ENCODE measurements around the gene L1CAM. TPM values are rescaled to one million over a fixed set of nuclear protein-coding genes. Genes with fewer than 3 reads are reported as not detected.

L1CAM gene
- total RNA-seq, 1 experiment from 2014 or later: 0.30 TPM

DNA sequence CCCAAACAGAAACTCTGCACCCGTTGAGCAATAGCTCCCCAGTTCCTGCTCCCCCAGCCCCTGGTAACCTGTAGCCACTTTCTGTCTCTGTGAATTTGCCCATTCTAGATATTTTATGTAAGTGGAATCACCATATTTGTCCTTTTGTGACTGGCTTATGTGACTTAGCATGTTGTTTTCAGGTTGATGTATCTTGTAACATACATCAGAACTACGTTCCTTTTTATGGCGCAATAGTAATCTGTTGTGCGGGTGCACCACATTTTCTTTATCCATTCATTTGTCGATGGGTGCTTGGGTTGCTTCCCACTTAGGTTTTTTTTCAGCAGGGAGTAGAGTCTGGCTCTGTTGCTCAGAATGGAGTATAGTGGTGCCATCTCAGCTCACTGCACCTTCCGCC, 49.1 kb downstream of the L1CAM start:
- no peaks in the 10 kb centered on the region for H3K9me3 ChIP-seq
- no peak overlapping the region for H3K4me3 ChIP-seq
- H3K27me3 ChIP-seq: no peaks in the 10 kb centered on the region
- no peaks in the 10 kb centered on the region for H3K36me3 ChIP-seq
- DNase-seq: no peak

DNA sequence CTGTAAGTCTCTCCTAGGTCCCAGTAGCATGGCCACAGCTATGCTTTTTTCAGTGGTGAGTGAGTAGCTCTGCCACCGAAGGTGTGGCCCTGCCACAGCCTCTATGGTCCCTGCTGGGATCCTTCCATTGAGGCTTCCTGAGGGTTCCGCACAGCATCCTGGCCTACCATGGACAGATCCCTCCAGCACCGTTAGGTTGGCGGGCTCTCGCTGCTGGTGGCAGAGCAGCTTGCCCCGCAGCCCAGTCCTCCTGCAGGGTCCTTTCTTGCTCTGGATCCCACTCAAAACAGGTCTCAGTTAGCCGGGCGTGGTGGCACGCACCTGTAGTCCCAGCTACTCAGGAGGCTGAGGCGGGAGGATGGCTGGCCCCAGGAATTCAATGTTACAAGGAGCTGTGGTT, 53.2 kb downstream of the L1CAM start:
- DNase-seq: no peak
- Histone ChIP-seq H3K27me3 (peaks cover 13% of the 10 kb centered on the region; the same call in 1 of the 2 replicates), H3K9me3 (no peaks in the 10 kb centered on the region), H3K4me3 (no peak overlapping the region), H3K36me3 (no peaks in the 10 kb centered on the region)

DNA sequence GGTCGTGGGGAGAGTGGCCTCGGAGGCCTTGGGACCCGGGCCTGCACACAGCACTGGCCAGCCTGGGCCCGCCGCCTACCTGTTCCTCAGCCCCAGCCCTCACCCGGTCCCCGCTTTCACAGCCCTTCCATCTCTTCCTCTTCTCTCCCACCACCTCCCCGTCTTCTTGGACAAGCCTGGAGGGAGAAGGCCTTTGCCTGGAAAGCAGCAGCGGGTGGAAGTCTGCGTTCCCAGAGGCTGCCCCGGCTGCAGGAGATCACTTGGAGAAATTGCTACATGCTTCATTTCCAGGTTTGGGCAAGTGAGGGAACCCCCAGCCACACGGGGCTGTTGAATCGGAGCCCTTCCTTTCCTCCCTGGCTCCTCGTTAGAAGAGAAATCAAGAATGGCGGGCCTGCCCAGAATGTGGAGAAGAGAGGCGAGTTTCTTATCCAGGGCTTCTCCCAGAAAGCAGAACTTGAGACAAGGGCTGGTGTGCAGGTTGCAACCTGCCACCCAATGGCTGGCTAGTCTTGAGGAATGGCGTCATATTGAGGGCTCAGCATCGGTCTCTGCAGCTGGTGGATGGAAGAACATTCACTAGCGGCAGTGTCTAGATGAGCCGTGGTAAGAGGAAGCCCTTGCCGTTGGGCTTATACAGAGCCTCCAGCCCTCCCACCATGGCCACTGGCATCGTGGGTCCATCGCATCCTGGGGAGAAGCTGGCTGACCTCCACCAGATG, 54.4 kb downstream of the L1CAM start:
- Histone ChIP-seq H3K27me3 (peaks cover 13% of the 10 kb centered on the region; the same call in 1 of the 2 replicates), H3K9me3 (no peaks in the 10 kb centered on the region), H3K4me3 (no peak overlapping the region), H3K36me3 (no peaks in the 10 kb centered on the region)
- no peak for DNase-seq

DNA sequence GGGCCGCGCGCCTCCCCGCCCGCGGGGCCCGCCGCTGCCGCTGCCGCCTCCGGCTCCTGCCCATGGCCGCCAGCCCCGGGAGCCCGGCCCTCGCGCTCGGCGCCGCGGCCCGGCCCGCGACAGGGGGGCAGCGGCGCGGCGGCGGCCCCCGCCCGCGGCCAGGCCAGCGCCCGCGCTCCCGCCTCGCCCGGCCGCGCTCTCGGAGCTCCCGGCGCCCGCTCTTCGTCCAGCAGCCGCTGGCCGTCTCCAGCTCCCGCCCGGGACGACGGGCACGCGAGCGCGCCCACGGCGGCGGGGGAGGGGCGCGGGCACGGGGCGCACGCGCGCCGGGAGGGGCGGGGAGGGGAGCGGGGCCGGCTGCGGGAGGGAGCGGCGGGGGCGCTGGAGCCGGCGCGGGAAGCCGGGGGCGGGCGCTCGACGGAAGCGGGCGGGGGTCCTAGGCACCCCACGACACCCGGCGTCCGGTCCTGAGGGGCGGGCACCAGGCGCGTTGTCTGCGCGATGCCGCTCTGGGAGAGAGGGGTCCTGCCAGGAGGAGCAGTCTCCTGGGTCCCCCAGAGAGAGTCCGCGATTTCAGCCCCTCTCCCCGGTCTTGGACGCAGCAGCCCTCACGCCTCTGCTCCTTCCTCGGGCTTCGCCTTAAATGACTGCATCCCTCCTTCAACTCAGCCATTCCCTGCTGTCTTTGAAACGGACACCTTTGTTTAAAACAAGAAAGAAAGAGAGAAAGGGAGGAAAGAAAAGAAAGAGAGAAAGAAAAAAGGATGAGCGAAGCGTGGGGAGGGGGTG, 55.1 kb downstream of the L1CAM start:
- no peak overlapping the region for H3K4me3 ChIP-seq
- no peaks in the 10 kb centered on the region for H3K36me3 ChIP-seq
- no peak for DNase-seq
- H3K27me3 ChIP-seq: peaks cover 13% of the 10 kb centered on the region; the same call in 1 of the 2 replicates
- H3K9me3 ChIP-seq: no peaks in the 10 kb centered on the region

DNA sequence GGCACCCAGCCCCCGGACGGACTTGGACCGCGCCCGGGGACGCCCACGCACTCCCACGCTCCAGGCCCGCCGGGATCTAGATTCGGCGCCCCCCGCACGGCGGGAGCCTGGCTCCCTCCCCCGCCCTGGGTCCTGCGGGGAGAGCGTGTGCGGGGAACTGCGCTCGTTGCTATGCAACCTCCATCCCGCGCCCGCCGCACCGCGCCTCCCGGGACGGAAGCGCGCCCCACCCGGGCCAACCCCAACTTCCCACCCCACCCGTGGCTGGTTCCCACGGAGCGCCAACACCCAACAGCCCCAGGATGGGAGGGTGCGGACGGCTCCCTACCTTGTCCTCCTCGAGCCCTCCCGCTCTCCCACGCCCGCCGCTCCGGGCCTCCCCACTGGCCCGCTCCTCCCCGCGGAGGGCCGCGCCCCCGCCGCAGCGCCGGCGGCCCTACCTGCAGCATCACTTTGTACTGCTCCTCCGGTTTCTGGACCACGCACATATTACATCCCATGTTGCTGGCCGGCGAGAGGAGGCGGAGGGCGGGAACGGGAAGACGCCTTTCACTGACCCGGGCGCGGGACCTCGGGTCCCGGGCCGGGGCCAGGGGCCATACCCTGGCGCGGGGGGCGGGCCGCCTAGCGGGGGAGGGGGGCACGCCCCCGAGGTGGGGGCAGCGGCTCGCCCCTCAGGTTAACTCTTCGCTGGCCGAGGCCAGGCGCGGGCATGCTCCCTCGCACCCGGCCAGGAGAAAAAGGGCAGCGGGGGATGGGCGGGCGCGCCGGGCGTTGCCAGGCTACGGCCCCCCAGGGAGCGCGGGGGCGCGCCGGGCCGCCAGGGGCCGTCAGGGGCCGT, 56.0 kb downstream of the L1CAM start, which contains the start of gene PDZD4:
Gene PDZD4, minus strand, starts transcription at position 746 of the 841 bp plus-strand sequence. Its CDS starts 246 bp downstream, at position 500.
- DNase-seq: no peak
- Histone ChIP-seq H3K9me3 (no peaks in the 10 kb centered on the region), H3K36me3 (no peaks in the 10 kb centered on the region), H3K4me3 (no peak within 1 kb of the TSS), H3K27me3 (peaks cover 13% of the 10 kb centered on the region; the same call in 1 of the 2 replicates)

DNA sequence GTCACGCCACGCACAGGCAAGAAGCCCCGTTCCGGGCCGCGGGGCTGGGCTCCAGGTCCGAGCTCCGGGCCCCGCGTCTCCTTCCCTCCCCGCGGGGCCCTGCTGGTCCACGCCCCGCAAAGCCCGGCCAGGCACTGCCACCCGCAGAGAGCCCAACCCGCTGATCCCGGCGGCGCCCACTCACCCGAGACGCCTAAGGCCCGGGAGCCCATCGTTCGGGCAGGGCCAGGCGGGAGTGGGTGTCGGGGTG, 56.5 kb downstream of the L1CAM start:
- Histone ChIP-seq H3K9me3 (no peaks in the 10 kb centered on the region), H3K27me3 (peaks cover 13% of the 10 kb centered on the region; the same call in 1 of the 2 replicates), H3K36me3 (no peaks in the 10 kb centered on the region), H3K4me3 (no peak overlapping the region)
- no peak for DNase-seq

DNA sequence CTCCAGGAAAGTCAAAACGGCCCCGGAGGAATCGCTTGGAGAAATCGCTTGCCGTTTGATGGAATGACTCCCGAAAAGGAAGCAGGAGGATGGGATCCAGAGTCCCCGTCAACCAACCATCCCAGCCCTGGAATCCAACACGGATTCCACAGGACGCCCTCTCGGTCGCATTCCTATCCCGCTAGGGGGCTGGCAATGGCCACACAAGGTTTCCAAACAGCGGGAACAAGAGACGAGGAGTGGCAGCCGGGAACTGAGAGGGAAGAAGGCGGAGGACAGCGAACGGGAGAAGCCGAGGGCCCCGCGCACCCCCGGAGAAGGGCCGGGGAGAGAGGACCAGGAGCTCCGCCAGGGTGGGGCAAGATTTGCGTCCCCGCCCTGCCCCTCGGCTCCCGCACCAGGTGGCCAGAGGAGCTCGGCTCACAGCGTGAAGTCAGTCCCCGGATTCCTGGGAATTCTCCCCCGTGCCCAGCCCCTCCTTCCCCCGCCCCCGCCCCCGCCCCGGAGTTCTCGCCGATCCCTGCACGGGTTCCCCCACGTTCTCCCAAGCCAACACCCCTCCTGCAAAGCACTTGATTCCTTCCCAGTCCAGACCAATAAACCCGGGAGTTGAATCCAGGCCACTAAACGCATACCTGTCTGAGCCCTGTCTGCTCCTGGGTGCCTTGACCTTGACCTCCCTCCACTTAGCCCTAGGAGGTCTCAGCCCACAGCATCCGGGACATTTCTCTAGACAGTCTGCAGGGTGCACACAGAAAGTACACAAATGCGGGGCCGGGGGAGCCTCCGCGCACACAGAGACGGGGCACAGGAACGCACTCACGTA, 57.0 kb downstream of the L1CAM start:
- H3K9me3 ChIP-seq: no peaks in the 10 kb centered on the region
- H3K4me3 ChIP-seq: no peak overlapping the region
- no peaks in the 10 kb centered on the region for H3K36me3 ChIP-seq
- H3K27me3 ChIP-seq: peaks cover 13% of the 10 kb centered on the region; the same call in 1 of the 2 replicates
- DNase-seq: no peak

DNA sequence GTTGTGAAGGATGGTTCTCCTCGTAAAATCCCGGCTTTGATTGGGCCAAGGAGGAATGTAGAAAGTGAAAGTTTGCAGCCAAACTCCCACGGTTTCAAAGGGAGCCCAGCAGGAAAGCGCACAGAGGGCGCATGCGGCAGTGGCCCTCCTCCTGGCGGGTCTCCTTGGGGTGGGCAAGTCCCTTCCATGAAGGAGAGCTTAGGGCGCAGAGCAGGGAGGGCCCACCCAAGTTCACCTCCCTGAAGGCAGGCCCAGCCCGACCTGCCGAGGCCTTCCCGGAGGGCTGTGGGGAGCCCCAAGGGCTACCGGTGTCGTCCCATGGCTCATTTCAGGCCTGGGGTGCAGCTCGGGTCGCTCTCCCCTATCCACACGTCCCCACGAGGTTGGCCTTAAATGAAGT, 57.7 kb downstream of the L1CAM start:
- no peak for DNase-seq
- H3K27me3 ChIP-seq: peaks cover 13% of the 10 kb centered on the region; the same call in 1 of the 2 replicates
- H3K9me3 ChIP-seq: no peaks in the 10 kb centered on the region
- no peaks in the 10 kb centered on the region for H3K36me3 ChIP-seq
- no peak overlapping the region for H3K4me3 ChIP-seq

DNA sequence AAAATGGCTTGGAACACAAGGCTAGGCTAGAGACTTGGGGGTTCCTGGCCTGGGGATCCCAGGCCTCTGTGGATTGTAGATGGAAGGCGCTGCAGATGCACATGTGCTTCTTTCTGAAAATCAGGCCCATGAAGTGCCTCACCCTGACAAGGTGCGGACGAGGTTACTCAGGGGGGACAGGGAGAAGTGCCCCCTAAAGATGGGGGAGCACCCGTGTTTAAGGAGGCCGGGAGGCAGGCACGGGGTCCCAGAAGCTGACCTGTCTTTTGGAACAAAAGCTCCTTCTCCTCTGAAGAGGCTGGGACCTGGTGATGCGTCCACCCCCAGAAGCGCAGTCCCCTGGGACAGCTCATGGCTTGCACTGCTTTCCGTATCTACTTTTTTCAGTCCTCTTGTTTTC, 58.1 kb downstream of the L1CAM start:
- Histone ChIP-seq H3K27me3 (peaks cover 13% of the 10 kb centered on the region; the same call in 1 of the 2 replicates), H3K36me3 (no peaks in the 10 kb centered on the region), H3K9me3 (no peaks in the 10 kb centered on the region), H3K4me3 (no peak overlapping the region)
- no peak for DNase-seq

DNA sequence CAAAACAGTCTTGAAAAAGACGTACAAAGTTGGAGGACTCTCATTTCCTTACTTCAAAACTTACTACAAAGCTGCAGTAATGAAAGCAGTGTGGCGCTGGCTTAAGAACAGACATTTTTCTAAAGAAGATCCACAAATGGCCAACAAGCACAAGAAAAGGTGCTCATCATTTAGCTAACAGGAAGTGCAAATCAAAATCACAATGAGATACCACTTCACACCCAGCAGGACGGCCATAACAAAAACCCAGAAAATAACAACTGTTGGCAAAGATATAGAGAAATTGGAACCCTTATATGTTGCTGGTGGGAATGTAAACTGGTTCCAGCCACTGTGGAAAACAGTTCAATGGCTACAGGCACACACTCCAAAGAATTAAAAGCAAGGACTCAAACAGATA, 59.0 kb downstream of the L1CAM start:
- H3K27me3 ChIP-seq: peaks cover 13% of the 10 kb centered on the region; the same call in 1 of the 2 replicates

DNA sequence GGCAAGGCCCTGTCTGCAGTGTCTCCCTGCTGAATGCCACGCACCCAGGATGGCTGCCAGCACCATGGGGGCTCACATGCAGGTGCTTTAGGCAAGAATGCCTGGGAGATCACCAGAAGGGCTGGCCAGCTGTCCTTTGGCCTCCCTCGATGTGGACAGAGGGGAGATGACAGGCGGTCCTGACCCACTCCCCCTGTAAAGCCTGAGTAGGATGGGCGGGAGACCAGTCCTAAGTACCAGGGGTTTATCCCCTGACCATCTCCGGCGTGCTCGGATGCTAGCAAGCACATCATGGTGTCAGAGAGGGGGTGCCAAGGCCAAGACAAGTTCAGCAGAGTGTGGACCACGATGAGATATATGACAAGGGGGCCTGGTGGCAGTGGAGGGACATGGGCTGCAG, 60.9 kb downstream of the L1CAM start:
- H3K36me3 ChIP-seq: no peaks in the 10 kb centered on the region
- DNase-seq: no peak
- no peak overlapping the region for H3K4me3 ChIP-seq
- no peaks in the 10 kb centered on the region for H3K9me3 ChIP-seq
- H3K27me3 ChIP-seq: peaks cover 8% of the 10 kb centered on the region; the same call in 1 of the 2 replicates

More for the DNA sequence above, 59.0 kb downstream of the L1CAM start:
- no peak for DNase-seq
- Histone ChIP-seq H3K9me3 (no peaks in the 10 kb centered on the region), H3K36me3 (no peaks in the 10 kb centered on the region), H3K4me3 (no peak overlapping the region)

DNA sequence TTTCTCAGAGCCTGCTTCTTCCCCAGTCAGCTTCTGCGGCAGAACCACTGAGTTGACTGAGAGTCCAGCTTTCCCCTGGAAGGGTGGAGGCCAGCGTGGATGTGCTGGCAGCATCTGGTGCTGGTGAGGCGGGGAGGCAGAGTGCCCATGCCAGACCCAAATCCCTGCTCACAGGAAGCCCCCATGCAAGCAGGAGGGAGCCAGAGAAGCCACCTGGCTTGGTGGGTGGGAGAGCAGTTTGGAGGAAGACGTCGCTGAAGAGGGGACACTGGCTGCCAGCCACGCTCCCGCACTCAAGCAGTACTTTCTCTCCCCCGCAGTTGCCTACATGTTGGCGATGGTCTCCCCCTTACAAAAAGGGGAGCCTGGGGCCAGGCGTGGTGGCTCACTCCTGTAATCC, 61.6 kb downstream of the L1CAM start:
- H3K36me3 ChIP-seq: no peaks in the 10 kb centered on the region
- peaks cover 1% of the 10 kb centered on the region; the same call in 1 of the 2 replicates for H3K27me3 ChIP-seq
- no peak overlapping the region for H3K4me3 ChIP-seq
- DNase-seq: no peak
- no peaks in the 10 kb centered on the region for H3K9me3 ChIP-seq

DNA sequence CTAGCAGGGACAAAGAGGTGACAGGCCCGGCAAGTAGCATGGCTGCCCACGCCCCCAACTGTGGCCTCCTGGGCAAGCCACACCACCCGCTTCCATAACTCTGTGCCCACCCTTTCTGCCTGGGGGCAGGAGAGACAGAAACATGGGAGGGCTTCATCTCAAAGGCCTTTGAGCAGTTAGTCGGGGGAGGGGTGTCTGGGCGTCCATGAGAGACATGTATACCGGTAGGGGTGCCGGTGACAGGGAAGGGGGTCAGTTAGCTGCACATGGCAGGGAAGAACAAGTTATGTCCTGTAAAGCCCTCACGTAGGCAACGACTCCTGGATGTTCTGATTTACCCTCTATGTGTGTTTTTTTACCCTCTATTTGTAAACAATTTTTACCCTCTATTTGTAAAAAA, 64.9 kb downstream of the L1CAM start:
- Histone ChIP-seq H3K4me3 (no peak overlapping the region), H3K36me3 (no peaks in the 10 kb centered on the region)
- no peak for DNase-seq

DNA sequence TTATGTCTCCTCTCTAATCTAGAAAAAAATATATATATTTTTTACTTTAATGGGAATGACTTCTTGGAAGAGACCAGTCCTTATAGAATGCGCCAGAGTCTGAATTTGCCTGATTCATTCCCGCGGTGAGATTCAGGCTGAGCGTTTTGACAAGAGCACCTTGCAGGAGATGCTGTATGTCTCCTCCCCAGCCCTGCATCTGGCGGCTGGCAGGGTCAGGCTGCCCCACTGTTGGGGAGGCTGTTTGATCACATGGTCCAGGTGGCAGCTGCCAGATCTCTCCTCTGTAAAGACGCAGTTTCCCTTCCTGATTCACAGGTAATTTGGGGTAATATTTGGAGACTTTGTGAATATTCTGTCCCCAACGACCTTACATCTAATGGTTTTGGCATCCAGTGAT, 65.4 kb downstream of the L1CAM start:
- no peaks in the 10 kb centered on the region for H3K36me3 ChIP-seq
- no peak for DNase-seq
- no peaks in the 10 kb centered on the region for H3K27me3 ChIP-seq
- no peaks in the 10 kb centered on the region for H3K9me3 ChIP-seq
- no peak overlapping the region for H3K4me3 ChIP-seq

More for the DNA sequence above, 64.9 kb downstream of the L1CAM start:
- Histone ChIP-seq H3K27me3 (no peaks in the 10 kb centered on the region), H3K9me3 (no peaks in the 10 kb centered on the region)

DNA sequence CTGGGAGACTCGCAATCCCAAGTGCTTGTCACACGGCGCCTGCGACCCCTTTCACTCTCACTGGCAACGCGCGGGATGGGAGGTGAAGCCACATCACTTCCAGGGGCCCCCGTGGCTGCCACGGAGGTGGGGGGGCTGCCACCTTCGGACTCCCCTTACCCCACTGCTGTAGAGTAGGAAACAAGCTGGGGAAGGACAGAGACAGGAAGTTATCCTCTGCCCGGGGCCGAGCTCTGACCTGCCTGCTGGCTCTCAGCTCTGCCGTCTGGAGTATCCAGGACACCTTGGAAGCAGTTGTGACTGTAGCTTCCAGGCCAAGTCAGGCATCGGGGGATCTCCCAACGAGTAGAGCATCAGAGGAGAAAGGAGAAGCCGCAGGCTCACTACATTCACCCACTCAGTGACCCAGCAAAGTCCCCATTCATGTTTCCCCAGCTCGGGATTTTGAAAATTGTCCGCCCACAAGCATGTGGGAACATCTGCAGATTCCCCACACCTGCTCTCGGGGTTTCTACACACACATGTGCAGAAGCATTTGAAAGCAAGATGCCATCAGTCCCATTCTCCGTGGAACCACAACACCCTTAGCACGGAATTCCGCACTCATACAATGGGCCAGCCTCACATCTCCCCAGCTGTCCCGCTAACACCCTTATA, 66.5 kb downstream of the L1CAM start:
- DNase-seq: no peak
- Histone ChIP-seq H3K4me3 (peak overlapping the region; percentile 20; the same call in 1 of the 2 replicates), H3K9me3 (no peaks in the 10 kb centered on the region), H3K36me3 (no peaks in the 10 kb centered on the region), H3K27me3 (no peaks in the 10 kb centered on the region)
